Measurements from ENCODE around the gene BLOC1S6. TPM values are rescaled to one million over a fixed set of nuclear protein-coding genes. Genes with fewer than 3 reads are reported as not detected.

Gene BLOC1S6
- total RNA-seq, 4 donors from 2014 or later = 19.7 to 41.8 (median 29.0) TPM

DNA sequence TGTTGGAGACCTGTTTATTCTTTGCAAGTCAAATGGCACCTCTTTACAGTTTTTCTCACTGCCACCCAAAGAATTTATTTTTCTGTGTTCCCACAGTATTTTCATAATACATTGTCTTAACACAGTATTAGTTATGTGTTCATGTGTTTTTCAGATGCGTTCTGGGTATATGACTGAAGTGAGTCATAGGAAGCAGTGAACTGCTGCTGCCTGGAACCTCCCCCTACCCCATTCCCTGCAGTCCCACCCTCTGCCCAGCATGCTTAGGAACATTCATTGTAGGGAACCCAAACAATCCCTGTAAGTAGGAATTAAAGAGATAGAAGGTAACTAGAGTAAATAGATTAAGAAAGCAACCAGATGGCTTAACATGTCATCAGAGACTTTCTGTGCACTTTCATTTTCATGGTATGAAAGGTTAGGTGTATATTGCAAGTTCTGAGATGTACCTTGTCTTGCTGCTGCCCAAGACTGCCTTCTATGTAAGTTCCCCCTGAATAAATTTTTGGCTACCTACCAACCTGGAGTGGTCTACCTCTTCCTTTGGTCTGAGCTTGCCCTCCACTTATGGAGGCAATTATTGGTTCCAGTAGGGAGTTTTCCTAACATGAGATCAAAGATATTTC lies 25.7 kb downstream of the BLOC1S6 start:
- Histone ChIP-seq H3K27me3 (no peaks in the 10 kb centered on the region), H3K27ac (no peak overlapping the region), H3K4me1 (peaks cover 0 to 22% (median 5%) of the 10 kb centered on the region in 3 donors), H3K9me3 (no peaks in the 10 kb centered on the region), H3K4me3 (no peak overlapping the region), H3K36me3 (peaks cover 0 to 20% (median 0%) of the 10 kb centered on the region in 3 donors)
- DNase-seq = no peak
- TF ChIP-seq POLR2A (IDR thresholded peaks at IDR 0.05) = no peak
- TF ChIP-seq, protein P1, sequence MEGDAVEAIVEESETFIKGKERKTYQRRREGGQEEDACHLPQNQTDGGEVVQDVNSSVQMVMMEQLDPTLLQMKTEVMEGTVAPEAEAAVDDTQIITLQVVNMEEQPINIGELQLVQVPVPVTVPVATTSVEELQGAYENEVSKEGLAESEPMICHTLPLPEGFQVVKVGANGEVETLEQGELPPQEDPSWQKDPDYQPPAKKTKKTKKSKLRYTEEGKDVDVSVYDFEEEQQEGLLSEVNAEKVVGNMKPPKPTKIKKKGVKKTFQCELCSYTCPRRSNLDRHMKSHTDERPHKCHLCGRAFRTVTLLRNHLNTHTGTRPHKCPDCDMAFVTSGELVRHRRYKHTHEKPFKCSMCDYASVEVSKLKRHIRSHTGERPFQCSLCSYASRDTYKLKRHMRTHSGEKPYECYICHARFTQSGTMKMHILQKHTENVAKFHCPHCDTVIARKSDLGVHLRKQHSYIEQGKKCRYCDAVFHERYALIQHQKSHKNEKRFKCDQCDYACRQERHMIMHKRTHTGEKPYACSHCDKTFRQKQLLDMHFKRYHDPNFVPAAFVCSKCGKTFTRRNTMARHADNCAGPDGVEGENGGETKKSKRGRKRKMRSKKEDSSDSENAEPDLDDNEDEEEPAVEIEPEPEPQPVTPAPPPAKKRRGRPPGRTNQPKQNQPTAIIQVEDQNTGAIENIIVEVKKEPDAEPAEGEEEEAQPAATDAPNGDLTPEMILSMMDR (IDR thresholded peaks at IDR 0.05) = no peak
- 18 to 28% methylated on average over 1 of the region's 1 CpG for WGBS, 2 donors
- intact Hi-C loops (cut with DNase I) = loop anchor here (5.0 kb wide), 1 partner anchor 156 kb away; no protein-coding TSS in a partner anchor

DNA sequence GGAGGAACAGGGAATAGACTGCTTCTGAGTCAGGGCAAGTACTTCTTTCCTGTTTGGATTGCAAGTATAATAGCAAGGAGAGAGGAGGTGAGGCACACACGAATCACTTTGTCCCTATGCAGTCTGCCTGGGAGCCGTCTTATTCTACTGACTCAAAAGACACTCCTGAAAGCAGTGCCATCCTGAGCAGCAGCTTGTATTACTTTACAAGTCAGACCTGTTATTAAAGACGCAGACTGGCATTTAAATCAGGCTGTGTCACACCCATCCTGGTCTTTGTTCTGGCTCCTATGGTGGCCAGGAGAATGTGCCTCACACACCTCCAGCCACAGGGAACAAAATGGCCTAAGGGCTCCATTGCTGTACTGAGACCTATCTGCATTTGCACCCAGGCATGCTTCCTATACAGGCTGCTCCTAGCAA lies 29.7 kb downstream of the BLOC1S6 start:
- TF ChIP-seq POLR2A (IDR thresholded peaks at IDR 0.05) = no peak
- TF ChIP-seq, protein P1 (IDR thresholded peaks at IDR 0.05) = no peak
- peaks cover 0 to 22% (median 5%) of the 10 kb centered on the region in 3 donors for H3K4me1 ChIP-seq
- 45 to 53% methylated on average over 3 of the region's 3 CpGs for WGBS, 2 donors
- no peaks in the 10 kb centered on the region for H3K36me3 ChIP-seq
- no peaks in the 10 kb centered on the region for H3K9me3 ChIP-seq
- no peak overlapping the region for H3K4me3 ChIP-seq
- H3K27ac ChIP-seq = peak overlapping the region; percentile 52 to 81 (median 60)
- DNase-seq = no peak
- intact Hi-C loops (cut with DNase I) = no loop called here
- H3K27me3 ChIP-seq = no peaks in the 10 kb centered on the region

DNA sequence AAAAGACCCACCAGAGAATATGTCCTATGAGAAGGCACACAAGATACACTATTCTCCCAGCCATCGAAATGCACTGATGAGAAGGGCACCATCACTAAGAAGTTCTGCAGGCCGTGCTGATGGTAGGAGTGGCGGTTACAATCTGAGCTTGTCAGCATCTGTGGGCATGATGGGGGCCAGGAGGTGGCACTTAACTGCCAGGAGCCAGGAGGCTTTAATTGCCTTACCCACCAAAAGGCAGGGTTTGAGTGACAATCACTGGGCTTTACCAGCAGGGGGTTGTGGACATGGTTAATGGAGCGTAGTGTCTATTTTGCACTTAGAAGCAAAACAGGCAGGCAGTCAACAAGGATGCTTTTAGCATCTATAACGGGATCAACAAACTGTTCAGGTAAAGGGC lies 31.6 kb downstream of the BLOC1S6 start:
- Histone ChIP-seq H3K36me3 (no peaks in the 10 kb centered on the region), H3K4me3 (no peak overlapping the region), H3K27ac (no peak overlapping the region), H3K27me3 (no peaks in the 10 kb centered on the region), H3K4me1 (peaks cover 0 to 22% (median 5%) of the 10 kb centered on the region in 3 donors), H3K9me3 (no peaks in the 10 kb centered on the region)
- no peak for DNase-seq
- WGBS, 2 donors = 80 to 96% methylated on average over 4 to 5 of the region's 5 CpGs
- intact Hi-C loops (cut with DNase I) = no loop called here
- TF ChIP-seq, protein P1 (IDR thresholded peaks at IDR 0.05) = no peak
- no peak for TF ChIP-seq POLR2A (IDR thresholded peaks at IDR 0.05)

DNA sequence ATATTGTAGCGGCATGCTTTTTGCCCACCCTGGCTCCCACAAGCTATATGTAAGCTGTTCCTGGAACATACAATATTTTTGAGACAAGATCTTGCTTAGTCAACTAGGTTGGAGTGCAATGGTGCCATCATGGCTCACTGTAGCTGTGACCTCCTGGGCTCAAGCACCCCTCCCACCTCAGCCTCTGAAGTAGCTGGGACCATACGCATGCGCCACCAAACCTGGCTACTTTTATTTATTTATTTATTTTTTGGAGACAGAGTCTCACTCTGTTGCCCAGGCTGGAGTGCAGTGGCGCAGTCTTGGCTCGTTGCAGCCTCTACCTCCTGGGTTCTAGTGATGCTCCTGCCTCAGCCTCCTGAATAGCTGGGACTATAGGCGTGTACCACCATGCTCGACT lies 41.0 kb downstream of the BLOC1S6 start:
- no peak for DNase-seq

More for the DNA sequence above, 41.0 kb downstream of the BLOC1S6 start:
- Histone ChIP-seq H3K4me3 (no peak overlapping the region), H3K27ac (no peak overlapping the region), H3K9me3 (peaks cover 0 to 7% (median 5%) of the 10 kb centered on the region in 3 donors), H3K36me3 (no peaks in the 10 kb centered on the region), H3K27me3 (no peaks in the 10 kb centered on the region), H3K4me1 (peaks cover 4 to 22% (median 4%) of the 10 kb centered on the region in 3 donors)
- TF ChIP-seq, protein P1 (IDR thresholded peaks at IDR 0.05) = no peak
- TF ChIP-seq POLR2A (IDR thresholded peaks at IDR 0.05) = no peak
- WGBS, 2 donors = 84 to 94% methylated on average over 7 of the region's 7 CpGs
- intact Hi-C loops (cut with DNase I) = no loop called here

All from esophagus squamous epithelium (tissue), 5 donors.